Tibial nerve (tissue), 4 donors: ENCODE results near the gene TPBGL.

Experiments
- EP300 ChIP-seq, 2 donors: sonication (generic); formaldehyde crosslinking; IDR thresholded peaks; one replicate each; pipeline ENCODE4 v1.6.1; 2017; ENCODE audit warnings: antibody characterized with exemption in 2 of 2, mild to moderate bottlenecking in 1 of 2
- POLR2A ChIP-seq, 2 donors: fragments of 450-650 bp; IDR thresholded peaks; one replicate each; pipeline ENCODE4 v1.6.1; 2017; ENCODE audit warnings: antibody characterized with exemption in 2 of 2, mild to moderate bottlenecking in 2 of 2, moderate library complexity in 2 of 2
- TF ChIP-seq, protein P1 (sequence below), 5 experiments: fragments of 200-600 bp in 3 of 5; fragments of 450-650 bp in 2 of 5; sonication (generic) in 3 of 5; IDR thresholded peaks; one replicate each; pipeline ENCODE4 v1.5.1; 2016 to 2019; ENCODE audit warnings: antibody characterized with exemption in 5 of 5, mild to moderate bottlenecking in 3 of 5, moderate library complexity in 2 of 5

DNA sequence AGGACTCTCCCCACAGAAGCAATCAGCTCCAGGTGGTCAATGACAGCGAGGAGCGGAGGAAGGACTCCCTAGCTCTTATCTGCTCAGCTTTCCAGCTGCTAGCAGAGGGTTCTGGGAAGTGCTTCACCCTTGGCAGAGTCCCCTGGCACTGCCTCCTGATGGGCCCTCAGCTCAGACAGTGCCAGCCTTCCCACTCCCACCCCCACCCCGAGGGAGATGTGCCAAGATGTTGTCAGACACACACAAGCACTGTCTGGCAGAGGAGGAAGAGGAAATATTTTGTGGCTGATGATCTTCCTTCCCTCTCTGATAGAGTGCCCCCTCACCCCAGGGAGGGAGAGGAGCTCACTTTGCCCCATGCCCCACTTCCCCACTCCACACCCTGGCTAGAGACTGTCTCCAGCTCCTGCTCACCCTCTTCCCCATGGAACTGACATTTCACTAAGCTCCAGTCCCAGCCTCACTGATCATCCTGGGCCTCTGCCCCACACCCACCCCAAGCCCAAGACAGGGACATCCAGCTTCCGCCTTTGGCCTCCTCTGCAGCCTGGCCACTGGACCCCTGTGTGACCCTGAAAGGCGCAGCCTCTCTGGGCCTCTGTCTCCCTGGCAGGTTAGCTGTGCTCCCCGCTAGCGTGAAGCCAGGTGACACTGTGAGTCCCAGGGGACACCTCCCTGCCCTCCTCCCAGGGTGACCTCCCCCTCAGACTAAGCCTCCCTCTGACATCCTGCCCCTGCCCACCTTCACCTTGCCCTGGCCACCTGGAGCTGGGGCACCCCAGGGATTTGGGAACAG lies 45.2 kb upstream of the TPBGL start:
- TF ChIP-seq, protein P1, sequence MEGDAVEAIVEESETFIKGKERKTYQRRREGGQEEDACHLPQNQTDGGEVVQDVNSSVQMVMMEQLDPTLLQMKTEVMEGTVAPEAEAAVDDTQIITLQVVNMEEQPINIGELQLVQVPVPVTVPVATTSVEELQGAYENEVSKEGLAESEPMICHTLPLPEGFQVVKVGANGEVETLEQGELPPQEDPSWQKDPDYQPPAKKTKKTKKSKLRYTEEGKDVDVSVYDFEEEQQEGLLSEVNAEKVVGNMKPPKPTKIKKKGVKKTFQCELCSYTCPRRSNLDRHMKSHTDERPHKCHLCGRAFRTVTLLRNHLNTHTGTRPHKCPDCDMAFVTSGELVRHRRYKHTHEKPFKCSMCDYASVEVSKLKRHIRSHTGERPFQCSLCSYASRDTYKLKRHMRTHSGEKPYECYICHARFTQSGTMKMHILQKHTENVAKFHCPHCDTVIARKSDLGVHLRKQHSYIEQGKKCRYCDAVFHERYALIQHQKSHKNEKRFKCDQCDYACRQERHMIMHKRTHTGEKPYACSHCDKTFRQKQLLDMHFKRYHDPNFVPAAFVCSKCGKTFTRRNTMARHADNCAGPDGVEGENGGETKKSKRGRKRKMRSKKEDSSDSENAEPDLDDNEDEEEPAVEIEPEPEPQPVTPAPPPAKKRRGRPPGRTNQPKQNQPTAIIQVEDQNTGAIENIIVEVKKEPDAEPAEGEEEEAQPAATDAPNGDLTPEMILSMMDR (IDR thresholded peaks at IDR 0.05): no peak
- TF ChIP-seq POLR2A (IDR thresholded peaks at IDR 0.05) (peak in 1 of 2 donors; percentile 13), EP300 (IDR thresholded peaks at IDR 0.05) (peak in 1 of 2 donors; percentile 66)
